HuH-7 (cell line): Measurements from ENCODE around the gene ZNF586.
"Not testable (repeated sequence)": the region's sequence is repeated elsewhere in the genome, so short reads cannot be mapped to it uniquely, and the experiment has no call there.

Experiments used
- DNase-seq: peaks from one replicate; pipeline ENCODE4 v3.0.0; 2011; ENCODE audit warnings: low spot score

ZNF586 gene

DNA sequence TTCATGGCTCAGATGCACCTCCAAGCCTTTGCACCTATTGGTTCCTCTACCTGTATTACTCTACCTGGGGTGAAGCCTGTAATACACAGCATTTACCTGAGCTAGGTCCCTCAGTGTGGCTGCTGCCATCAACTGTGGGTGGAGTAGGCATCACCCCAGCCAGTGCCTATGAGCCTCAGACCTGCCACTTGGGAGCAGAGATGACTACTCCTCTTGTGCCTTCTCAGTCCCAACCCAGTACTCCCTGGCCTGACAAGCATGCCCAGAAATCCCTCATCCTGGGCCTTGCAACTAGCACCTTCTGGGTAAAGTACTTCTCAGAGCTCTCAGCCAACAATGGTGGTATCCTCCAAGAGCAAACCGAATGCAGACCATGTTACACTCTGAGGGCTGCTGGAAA is 27.1 kb downstream of the ZNF586 start:
- not testable (repeated sequence) for DNase-seq

DNA sequence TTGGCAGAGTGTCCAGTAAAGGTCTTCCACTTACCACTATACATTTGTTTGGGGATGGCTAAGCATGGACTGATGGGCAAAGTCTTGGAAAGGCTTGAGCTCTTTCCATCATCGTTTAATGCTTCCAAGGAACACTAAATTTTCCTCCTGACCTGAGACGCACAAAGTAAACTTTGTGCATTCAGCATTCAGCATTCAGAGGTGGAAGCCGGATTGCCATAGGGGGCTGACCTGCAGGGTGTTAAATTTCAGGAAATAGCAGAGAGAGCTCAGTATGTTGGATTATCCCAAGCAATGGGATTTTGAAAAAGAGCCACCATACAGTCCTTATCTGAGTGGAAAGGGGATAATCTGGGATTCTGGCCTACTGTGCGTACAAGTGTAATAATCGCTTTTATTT is 31.2 kb downstream of the ZNF586 start:
- DNase-seq = no peak

DNA sequence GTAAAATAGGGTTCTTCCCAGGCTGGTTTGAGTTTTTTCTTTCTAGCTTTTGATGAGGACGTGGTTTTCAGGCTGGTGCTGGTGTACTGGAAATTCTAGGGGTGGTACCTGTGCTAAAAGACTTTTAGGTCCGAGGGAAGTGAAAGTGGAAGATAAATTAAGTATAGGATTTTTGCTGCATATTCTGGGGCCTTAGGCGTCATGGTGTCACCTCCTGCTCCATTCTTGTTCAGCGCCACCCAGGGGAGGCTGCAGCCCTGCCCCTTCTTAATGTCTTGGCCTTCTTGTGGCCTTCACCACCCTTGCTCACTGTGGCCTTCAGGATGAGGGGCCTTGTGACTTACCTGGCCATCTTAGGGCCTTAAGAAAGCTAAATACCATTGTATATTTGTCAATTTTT is 32.8 kb downstream of the ZNF586 start:
- DNase-seq = no peak

DNA sequence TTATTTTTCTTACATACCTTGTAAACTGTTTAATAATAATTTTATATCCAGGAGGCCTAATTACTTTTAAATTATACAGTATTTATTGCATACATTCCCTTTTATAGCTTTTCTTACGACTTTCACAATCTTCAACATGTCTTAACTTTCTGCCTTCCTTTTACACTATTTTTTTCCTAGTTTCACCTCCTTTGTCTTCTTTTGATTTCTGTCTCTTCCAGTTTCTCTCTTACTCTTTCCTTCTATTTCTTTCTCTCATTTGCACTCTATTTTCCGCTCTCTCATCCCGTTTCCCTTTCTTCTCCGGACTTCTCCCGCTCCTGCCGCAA is 33.8 kb downstream of the ZNF586 start:
- DNase-seq = no peak

DNA sequence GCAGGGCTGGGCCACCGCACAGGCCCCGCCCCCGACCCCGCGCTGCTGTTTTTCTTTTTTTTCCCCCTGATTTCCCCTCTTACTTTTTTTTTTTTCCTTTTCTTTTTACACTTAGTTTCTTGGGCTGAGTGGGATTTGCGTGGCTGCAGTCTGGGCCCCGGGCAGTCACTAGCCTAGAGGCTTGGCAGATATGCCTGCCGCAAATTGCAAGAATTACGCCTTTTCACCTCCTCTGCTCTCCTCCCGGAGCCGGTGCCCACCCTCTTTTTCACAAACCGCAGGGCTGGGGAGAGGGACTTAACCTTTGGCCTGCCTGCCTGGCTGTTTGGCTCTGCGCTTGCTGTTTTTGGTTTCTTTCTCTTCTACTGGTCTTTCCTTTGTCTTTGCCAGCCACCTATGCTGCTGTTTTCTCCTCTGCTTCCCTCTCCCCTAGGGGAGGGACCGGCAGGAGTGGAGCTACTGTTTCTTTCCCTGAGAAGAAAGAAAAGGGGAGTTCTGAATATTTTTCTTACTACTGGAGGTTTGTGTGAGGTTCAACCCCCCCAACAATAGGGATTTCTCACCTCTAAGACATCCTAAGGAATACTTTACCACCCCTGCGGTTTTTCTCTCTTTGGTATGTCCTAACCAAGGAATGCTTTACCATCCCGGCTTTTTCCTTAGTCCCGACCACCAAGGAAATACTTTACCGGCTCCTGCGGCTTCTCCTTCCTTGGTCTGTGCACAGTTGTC is 34.3 kb downstream of the ZNF586 start:
- no peak for DNase-seq

DNA sequence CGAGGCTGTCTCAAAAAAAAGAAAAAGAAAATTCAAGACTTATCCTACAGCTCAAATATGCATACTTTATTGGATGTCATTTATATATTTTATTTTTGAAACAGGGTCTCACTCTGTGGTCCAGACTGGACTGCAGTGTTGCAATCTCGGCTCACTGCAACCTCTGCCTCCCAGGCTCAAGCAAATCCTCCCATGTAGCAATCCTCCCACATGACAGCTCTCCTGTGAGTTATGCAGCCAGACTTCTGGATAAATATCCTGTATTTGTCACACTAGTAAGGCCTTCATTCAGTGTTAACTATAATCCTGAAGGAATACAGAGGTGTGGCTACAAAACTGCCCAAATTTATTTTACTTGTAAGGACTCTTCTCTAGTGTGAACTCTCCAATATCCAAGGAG is 38.1 kb downstream of the ZNF586 start:
- no peak for DNase-seq

DNA sequence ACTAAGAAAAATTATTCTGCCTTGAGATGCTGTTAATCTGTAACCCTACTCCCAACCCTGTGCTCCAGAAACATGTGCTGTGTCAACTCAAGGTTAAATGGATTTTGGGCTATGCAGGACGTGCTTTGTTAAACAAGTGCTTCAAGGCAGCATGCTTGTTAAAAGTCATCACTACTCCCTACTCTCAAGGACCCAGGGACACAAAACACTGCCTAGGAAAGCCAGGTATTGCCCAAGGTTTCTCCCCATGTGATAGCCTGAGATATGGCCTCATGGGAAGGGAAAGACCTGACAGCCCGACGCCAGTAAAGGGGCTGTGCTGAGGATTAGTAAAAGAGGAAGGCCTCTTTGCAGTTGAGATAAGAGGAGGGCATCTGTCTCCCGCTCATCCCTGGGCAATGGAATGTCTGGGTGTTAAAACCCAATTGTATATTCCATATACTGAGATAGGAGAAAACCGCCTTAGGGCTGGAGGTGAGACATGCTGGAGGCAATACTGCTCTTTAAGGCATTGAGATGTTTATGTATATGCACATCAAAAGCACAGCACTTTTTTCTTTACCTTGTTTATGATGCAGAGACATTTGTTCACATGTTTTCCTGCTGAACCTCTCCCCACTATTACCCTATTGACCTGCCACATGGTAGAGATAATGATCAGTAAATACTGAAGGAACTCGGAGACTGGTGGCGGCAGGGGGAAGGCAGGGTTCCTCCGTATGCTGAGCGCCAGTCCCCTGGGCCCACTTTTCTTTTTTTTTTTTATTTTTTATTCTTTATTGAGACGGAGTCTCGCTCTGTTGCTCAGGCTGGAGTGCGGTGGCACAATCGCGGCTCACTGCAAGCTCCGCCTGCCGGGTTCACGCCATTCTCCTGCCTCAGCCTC is 41.2 kb downstream of the ZNF586 start:
- not testable (repeated sequence) for DNase-seq

DNA sequence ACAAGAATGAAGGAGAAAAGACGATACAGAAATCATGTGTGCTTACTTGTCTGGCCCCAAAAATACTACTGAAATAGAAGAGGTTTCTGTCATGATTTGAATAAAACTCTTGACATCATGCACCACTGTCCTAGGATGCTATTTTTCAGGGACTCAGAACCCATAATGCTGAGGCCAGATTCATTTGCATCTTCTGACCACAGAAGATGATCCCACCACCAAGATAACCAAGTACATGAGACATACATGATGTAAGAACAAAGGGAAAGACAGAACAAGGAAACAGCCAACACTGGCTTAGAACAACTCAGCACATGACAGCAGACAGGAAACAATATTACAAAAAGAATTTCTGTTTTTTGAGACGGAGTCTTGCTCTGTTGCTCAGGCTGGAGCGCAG is 42.8 kb downstream of the ZNF586 start:
- DNase-seq = no peak

DNA sequence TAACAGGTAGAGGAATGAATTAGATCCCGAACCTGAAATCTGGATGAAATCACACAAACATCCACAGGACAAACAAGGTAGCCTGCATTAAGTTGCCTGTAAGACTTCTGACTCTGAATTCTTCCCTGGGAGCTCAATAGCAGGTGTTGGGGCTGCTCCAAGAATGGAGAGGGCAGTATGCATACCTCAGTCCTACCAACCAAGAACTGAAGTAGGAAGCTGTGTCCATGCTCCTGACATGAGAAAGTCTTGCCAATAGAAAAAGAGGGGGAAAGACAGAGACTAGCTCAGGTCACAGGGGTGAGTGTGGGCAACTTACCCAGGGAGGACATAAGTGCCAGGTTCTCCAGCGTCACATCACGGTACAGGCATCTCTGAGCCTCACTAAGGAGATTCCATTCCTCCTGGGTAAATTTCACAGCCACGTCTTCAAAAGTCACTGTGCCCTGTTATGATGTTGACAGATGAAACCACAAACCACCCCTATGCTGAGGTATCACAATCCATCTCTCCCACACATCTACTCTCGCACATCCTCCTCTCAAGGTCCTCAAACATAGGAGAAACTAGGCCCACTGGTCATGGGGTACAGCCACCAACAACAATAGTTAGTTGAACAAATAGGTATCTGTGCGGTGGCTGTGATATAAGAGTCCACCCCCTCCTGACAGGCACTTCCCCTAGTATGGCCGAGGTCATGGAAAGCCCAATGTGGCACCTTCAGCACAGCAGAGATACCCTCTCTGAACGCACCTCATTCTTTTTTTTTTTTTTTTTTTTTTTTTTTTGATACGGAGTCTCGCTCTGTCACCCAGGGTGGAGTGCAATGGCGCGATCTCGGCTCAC is 43.7 kb downstream of the ZNF586 start:
- not testable (repeated sequence) for DNase-seq

DNA sequence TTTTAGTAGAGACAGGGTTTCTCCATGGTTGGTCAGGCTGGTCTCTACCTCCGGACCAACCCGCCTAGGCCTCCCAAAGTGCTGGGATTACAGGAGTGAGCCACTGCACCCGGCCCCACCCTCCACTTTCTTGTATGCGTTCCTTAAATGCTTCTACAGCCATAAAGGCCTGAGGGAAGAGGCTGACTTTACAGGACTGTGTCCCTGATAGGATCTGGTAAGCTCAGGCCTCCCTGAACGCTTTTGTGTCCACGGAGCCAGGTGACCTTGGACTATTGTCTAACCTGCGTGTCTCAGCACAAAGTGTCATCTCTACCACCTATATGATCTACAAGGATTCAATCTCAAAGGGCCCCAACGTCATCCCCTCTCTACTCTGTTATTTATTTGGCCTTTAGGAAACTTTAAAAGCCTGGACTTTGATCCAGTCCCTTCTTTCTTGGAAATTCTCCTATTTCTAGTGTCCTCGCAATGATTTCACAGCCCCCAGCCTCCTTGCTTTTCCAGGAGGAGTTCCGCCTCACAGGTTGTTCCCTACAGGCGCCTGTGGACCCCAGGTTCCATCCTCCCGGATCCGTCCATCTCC is 44.5 kb downstream of the ZNF586 start:
- no peak for DNase-seq

DNA sequence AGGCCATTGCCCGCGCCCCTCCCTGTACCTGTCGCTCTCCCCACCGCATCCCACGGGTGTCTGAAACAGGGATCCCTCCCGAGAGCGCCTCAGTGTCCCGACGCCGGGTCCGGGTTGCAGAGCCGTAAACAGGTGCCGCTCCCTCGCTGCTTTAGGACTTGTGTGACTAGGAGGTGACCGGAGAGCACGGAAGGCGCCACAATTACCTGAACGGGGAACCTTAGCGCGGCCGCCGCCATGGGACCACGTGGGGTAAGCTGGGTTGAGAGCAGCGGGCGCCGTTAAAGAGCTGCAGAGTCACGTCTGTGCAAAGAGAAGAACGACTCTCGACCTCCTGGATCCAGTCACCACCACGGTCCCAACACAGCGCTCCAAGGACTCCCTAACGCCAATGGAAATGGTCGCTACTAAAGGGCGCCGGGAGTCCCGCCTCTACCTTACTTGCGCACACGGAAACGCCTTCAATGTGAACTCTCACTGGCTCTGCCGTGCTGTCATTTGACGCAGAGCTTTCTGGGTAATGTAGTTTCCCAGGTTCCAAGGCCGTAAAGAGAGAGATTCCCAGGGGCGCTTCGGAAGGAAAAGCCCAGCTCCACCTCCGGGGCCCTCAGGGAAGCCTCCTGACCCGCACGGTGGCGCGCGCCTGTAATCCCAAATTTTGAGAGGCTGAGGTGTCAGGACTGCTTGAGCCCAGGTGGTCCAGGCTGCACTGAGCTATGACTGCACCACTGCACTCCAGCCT is 45.2 kb downstream of the ZNF586 start, which contains the start of gene ZNF552:
TSS of gene ZNF552 (minus strand) at position 409 of the 742 bp plus-strand sequence. CDS start at position 239, 170 bp downstream.
- DNase-seq = peak; percentile 91

DNA sequence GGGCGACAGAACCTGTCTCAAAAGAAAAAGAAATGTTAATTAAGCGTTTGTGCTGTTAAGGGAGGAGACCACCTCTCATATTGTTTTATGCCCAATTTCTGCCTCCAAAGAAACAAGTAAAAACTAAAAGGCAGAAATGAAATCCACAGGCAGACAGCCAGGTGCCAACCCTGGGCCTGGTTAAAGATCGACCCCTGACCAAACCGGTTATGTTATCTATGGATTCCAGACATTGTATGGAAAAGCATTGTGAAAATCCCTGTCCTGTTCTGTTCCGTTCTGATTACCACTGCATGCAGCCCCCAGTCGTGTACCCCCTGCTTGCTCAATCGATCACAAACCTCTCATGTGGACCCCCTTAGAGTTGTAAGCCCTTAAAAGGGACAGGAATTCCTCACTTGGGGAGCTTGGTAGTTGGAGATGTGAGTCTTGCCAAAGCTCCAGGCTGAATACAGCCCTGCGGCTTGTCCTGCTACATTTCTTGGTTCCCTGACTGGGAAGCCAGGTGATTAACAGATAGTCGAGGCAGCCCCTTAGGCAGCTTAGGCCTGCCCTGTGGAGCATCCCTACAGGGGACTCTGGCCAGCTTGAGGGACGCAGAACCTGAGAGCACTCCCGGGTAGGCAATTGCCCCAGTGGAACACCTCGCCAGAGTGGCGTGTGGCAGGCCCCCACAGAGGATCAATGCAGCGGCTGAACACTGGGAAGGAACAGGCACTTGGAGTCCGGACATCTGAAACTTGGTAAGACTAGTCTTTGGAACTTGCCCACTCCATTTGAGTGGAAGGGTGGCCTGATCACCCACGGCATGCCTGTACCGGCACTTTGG is 46.0 kb downstream of the ZNF586 start:
- no peak for DNase-seq

DNA sequence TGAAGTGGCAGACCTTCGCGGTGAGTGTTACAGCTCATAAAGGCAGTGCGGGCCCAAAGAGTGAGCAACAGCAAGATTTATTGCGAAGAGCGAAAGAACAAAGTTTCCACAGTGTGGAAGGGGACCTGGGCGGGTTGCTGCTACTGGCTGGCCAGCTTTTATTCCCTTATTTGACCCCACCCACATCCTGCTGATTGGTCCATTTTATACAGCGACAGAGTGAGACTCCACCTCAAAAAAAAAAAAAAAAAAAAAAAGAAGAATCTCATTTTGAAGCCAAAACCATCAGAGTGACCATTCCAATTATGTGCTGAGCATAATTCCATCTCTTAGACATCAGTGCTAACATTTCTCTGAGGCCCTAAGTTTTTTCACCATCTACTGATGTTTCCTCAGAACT is 47.2 kb downstream of the ZNF586 start:
- DNase-seq = no peak

DNA sequence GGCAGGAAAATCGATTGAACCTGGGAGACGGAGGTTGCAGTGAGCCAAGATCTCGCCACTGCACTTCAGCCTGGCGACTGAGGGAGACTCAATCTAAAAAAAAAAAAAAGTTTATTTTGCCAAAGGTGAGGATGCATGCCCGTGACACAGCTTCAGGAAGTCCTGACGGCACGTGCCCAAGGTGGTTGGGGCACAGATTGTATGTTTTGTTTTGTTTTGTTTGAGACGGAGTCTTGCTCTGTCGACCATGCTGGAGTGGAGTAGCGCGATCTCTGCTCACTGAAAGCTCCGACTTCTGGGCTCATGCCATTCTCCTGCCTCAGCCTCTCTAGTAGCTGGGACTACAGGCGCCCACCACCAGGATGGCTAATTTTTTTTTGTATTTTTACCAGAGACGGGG is 48.5 kb downstream of the ZNF586 start:
- no peak for DNase-seq

DNA sequence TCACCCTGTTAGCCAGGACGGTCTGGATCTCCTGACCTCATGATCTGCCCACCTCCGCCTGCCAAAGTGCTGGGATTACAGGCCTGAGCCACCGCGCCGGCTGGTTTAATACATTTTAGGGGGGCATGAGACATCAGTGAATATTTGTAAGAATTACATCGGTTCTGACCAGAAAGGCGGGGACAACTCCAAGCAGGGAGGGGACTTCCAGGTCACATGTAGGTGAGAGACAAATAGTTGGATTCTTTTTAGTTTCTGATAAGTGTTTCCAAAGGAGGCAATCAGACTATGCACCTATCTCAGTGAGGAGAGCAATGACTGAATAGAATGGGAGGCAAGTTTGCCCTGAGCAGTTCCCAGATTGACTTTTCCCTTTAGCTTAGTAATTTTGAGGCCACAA is 48.9 kb downstream of the ZNF586 start:
- no peak for DNase-seq

DNA sequence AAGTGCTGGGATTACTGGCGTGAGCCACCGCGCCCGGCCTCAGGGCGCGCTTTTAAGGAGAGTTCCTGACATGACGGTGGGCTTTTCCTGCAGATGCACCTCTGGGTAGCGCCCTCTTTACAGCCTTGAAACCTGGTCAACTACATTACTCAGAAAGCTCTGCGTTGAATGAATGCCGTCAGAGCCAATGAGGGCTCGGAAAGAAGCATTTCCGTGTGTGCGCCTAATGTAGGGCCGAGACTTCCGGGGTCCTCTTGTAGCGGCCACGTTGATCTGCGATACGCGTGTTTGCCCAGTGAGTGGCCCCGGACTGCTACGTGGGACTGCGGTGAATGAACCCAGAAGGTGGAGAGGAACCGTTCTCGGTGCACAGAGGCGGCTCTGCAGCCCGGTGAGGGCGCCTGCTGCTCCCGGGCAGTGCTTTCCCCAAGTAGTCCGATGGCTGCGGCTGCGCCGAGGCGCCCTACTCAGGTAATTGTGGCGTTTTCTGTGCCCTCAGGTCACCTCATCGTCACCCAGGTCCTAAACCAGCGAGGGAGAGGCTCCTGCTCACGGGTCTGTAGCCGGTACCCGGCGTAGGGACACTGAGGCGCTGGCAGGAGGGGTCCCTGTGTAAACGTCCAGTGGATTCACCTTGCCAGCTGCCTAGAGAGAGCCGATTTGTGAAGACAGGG is 50.1 kb downstream of the ZNF586 start:
- peak; percentile 92 for DNase-seq

DNA sequence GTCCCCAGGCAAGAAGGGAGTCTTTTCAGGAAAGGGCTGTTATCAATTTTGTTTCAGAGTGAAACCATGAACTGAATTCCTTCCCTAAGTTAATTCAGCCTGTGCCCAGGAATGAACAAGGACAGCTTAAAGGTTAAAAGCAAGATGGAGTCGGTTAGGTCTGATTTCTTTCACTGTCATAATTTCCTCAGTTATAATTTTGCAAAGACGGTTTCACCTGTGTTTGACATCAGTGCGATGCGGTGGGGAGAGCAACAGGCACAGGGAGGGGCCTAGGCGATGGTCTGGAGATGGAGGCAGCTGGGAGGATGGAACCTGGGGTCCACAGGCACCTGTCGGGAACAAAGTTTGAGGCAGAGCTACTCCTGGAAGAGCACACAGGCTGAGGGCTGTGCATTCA is 51.1 kb downstream of the ZNF586 start:
- DNase-seq = no peak

DNA sequence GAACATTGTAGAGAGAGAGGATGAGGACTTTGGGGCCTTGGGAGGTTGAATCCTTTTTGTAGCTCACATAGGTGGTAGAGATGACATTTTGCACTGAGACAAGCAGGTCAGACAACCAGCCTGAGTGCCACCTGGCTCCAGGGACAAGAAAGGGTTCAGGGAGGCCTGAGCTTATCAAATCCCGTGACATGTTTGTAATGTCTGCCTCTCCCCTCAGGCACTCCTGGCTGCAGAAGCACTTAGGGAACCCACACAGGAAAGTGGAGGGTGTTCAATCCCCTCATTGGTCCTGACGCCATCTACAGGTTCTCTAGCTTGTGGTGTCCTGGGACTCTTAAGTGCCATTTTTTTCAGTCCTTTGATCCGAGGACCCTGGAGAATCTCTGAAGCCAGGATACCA is 51.6 kb downstream of the ZNF586 start:
- not testable (repeated sequence) for DNase-seq

DNA sequence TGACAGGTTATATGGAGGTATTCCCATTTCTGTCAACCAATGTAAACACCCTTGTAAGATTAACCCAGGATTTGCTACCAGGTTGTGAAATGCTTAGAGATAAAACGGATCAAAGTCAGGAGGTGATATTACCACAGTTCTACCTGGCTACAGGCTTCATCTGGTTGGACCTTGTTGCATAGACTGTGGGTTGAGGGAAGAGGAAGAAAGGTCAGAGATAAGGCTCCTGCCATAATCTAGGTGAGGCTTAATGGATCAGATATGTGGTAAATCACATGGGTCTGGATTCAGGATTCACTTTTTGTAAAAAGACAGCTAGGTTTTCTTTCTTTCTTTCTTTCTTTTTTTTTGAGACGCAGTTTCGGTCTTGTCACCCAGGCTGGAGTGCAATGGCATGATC is 52.0 kb downstream of the ZNF586 start:
- not testable (repeated sequence) for DNase-seq

DNA sequence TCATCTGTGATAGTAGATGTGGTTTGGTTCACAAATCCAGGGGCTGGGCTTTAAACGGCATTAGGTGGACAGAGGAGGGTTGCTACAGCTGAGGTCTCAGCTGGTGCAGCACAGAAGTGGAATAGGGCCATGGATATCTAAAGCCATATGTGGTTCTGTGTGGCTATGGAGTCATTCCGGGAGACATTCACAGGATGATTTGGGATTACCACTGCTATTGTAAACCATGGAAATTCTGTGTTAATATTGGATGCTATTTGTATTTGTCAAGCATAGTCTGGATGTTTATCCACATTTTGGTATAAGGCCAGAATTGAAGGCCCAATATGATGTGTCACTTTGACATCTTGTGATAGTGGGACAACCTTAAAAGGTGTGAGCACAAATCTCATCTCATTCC is 53.7 kb downstream of the ZNF586 start:
- DNase-seq = not testable (repeated sequence)
